GM18870 (cell line): Measurements from ENCODE around the gene LEAP2.
"Not testable (repeated sequence)": the region's sequence is repeated elsewhere in the genome, so short reads cannot be mapped to it uniquely, and the experiment has no call there.

Source experiments
- ATAC-seq: cut with Tn5 transposase; IDR thresholded peaks from one replicate; pipeline ENCODE4 v1.9.1; 2021; ENCODE audit warnings: moderate library complexity; ENCODE audit not compliant: unreplicated experiment

LEAP2 gene

DNA sequence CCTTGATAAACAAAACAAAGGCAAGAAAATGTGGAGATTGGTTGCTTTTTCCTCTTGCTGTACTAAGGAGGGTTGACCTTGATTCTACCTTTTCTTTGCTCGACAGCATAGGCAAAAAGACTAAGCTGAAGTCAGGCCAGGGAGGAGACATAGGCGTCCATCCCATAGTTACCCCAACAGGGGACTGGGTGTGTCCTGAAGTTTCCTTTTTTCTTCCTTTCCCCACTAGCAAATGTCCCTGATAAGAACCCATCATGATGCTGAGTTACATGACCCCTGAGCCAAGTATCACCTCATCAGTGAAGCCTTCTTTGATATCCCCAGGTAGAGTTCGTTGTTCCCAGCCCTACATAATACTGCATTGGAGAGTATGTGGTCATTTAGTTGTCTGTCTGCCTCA, 33.2 kb upstream of the LEAP2 start:
- ATAC-seq, result no peak

DNA sequence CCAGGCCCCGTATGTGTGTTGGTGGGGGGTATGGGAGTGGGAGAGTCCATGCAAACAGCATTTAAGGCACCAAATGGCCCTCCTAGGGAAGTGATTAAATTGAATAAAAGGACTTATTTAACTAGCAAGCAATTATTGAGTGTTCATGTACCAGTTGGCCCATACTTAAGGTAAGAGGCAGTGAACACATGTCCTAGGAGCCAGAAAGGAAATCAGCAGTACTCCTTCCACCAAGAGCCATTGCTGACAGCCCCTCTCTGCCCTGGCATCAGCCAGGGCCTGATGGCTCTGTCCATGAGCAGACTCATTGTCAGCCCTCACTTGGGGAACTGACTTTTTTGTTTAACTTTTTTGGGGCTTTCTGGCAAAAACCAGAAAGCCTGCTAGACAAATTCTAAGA, 32.6 kb upstream of the LEAP2 start:
- ATAC-seq, result no peak

DNA sequence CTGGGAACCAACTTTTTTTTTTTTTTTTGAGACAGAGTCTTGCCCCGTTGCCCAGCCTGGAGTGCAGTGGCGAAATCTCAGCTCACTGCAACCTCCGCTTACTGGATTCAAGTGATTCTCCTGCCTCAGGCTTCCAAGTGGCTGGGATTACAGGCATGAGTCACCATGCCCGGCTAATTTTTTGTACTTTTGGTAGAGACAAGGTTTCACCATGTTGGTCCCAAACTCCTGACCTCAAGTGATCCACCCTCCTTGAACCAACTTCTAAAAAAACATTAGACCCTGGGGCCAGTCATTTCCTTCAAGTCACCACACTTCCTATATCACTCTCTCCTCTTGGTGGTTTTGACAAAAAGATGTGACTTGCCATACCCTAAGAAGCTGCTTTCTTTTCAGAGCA, 32.2 kb upstream of the LEAP2 start:
- no peak for ATAC-seq

DNA sequence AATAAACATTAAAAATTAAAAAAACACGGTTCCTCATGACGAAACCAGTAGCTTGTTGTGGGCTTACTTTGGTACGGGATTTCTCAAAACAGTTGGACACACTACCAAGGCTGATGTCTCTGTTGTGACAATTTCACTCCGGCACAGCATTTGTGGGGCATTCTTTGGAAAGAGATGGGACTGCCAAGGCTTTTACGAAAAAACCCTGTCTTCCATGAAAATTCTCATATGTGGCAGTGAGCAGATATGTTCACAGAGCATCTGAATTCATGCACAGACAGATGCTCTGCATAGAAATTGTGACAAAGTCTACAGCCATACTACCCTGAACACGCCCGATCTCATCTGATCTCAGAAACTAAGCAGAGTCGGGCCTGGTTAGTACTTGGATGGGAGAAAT, 25.2 kb upstream of the LEAP2 start:
- no peak for ATAC-seq

DNA sequence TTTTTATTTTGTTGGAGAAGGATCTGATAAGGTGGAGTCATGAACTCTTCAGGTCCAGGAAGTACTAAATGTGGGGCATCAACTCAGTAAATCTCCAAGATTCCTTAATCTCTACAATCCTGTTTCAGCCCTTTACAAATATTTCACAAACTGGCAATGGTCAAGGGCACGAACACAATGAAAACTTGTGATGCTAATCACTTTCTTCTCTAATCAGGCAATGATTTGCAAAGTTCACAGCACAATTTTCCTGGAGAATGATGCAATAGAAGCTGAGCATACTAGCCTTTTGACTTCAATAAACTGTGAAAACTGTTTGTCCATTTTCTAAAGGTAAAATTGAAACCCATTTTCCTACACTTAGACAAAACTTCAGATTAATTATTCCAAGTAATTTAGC, 24.1 kb upstream of the LEAP2 start:
- ATAC-seq, result no peak

DNA sequence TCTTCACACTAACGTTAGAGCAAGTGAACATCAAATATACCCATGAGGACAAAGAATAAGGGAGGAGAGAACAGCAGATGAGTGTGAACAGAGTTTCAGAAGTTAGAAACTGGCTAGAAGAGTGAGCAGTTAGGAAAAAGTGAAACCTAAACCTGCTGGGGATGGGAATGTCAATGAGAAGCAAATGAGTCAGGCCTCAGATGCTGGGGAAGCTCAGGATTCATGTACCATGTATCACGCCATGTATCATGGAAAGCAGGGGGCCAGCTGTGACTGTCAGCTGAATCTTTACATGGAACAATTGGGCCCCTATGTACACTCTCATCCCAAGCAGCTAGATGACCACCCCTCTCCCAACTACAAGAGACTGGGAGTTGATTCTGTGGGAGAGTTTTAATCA, 23.4 kb upstream of the LEAP2 start:
- ATAC-seq, result no peak

DNA sequence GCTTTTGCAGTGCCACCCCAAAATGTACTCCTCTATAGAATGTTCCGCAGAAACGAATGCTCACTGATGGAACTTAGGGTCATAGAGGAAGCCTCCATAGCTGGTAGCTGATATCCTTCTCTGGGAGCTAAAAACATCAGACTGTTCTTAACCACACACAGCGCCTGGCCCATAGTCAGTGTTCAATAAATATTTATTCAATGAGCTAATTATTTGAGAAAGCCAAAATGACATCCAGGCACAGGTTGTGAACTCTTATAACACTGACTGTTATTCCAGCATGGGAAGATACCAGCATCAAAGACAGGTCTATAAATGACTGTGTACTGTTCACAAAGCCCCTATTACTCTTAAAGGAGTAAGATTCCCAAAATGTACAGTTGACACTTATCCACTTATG, 20.1 kb upstream of the LEAP2 start:
- no peak for ATAC-seq

DNA sequence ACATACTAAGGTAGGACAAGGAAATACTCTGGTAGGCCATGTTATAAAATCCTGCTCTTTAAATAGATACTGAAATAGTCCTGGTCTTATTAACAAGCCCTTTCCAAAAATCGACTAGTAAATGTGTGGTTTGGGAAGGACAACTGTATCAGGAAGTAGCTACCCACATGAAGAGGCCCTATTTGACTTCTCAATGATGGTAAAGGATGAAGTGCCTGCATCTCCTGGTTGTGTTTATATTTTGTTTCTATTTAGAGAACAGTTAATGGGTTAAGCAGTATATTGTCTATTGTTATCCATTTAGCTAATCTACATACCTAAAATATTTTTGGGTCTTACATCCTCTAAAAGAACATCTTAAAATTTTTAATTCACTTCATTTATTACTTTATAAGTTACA, 19.7 kb upstream of the LEAP2 start:
- ATAC-seq, result no peak

DNA sequence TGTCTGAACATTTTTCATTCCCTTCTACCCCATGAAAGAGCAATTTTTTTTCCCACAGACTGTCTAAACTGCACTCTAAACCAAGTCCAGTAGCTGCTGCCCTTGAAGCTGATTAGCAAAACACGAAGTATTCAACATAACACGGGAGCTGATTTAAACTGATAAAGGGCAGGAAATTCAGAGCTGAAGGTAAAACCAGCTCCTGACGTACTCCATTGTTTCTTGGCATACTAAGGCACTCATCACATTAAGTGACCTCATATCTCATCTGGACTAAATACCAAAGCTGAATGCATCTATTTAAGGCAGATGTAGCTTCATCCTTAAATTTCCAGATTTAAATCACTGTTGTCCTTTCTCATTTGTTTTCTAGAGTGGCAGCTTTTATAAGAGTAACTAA, 19.2 kb upstream of the LEAP2 start:
- ATAC-seq, result no peak

DNA sequence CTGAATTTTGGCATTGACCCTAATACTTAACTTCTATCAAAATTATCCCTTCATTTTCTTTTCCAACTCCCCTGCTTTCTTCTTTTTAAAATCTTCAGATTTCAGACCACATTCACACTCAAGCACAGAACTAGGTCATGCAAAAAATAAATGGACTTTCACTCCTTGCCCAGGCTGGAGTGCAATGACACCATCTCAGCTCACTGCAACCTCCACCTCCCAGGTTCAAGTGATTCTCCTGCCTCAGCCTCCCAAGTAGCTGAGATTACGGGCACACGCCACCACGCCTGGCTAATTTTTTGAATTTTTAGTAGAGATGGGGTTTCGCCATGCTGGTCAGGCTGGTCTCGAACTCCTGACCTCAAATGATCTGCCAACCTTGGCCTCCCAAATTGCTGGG, 18.5 kb upstream of the LEAP2 start:
- not testable (repeated sequence) for ATAC-seq

DNA sequence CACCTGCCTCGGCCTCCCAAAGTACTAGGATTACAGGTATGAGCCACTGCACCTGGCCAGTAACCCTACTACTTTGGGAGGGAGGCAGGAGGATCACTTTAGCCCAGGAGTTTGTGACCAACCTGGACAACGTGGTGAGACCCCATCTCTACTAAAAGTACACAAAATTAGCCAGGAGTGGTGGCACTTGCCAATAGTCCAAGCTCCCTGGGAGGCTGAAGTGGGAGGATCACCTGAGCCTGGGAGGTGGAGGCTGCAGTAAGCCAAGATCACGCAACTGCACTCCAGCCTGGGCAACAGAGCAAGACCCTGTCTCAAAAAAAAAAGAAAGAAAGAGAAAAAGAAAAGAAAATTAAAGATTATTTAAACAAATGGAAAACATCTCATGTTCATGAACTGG, 17.5 kb upstream of the LEAP2 start:
- no peak for ATAC-seq

DNA sequence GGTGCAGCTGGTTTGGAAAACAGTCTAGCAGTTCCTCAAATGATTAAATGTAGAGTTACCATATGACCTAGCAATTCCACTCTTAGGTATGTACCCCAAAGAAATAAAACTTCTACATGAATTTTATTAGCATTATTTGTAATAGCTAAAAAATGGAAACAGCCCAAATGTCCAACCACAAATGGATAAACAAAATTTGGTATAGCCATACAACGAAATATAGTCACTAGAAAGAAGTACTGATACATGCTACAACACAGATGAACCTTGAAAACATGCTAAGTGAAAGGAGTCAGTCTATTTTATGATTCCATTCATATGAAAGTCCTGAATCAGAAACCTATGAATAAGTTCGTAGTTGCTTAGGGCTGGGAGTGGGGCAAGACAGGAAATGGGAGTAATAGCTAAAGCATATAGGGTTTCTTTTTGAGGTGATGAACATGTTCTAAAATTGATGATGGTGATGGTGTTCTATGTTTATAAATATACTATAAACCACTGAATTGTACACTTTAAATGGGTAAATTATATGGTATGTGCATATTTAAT, 13.5 kb upstream of the LEAP2 start:
- ATAC-seq, result no peak

DNA sequence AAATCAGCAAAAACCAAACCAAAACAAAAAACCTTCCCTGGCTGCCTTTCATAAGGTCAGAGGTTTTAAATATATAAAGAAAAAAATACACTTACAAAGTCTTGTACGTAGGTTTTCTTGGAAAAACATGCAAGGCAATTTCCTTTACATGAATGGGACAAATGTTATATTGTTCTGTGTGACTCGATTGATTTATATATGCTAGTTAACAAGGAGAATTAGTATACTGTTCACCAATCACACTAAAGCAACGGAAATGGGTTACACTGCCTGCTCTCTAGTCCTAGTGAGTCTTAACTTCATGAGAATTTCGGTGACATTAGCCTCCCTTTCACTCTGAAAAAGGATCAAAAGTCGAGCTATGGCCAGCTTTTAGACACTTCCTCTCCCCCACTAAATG, 12.7 kb upstream of the LEAP2 start:
- ATAC-seq, result no peak

DNA sequence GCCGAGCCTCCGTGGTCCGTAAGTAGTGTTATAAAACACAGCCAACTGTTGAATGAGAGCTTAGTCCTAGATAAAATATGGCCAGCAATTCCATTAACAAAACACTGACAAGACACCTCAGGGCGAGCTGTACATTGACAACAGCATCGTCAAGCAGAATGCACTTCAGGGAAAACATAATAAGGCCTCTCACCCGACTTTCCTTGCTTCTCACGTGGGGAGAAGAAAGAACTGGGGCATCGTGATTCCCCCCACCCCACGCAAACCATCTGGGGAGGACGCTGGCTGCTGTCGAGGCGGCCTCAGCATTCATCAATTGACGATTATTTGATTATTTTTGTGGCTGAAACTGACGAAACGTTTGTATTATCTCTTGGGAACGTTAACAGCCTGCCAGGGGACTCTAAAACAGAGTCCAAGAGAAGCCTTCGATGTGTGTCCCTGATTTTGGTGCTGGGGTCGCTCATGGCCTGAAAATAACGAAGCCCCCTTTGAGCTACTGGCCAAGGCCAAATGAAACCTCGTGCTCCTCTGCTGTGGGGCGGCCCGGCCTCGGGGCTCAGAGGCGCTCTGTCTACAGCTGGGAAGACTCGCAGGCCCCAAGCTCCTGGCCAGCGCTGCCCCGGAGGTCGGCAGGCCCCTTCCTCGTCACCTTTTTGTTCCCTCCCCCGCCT, 7.7 kb upstream of the LEAP2 start:
- peak; percentile 6 for ATAC-seq

DNA sequence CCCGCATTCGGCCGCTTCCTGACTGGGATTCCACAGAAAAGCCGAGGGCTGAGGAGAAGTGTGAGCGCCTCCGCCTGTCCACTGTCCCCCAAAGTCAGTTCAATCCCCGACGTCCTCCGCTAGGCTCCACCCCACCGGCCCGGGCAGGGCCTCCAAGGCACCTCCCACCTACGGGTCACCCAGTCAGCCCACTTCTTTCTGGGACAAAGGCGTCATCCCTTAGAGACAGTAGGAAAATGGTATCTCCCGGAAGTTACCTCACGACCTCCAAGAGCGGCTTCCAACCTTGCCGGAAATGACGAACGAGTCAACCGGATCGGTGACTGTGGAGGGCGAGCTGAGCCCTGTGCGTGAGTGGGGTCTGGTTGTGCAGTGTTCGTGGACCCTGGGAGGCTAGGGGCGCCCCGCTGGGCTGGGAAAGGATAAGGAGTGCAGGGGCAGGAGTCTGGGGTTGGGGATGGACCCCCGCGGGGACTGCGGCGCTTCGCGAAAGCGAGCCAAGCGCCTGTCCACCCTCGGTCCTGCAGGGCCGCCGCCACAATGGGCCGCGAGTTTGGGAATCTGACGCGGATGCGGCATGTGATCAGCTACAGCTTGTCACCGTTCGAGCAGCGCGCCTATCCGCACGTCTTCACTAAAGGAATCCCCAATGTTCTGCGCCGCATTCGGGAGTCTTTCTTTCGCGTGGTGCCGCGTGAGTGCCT, 7.0 kb upstream of the LEAP2 start, which contains the start of the genes GDF9 and UQCRQ:
Gene GDF9, minus strand, starts transcription at position 128 of the 704 bp plus-strand sequence. CDS start 1,936 bp downstream, outside the sequence.
Gene UQCRQ, plus strand, starts transcription at position 301 of the 704 bp plus-strand sequence. Its CDS starts 240 bp downstream, at position 541.
- peak; percentile 98 for ATAC-seq

DNA sequence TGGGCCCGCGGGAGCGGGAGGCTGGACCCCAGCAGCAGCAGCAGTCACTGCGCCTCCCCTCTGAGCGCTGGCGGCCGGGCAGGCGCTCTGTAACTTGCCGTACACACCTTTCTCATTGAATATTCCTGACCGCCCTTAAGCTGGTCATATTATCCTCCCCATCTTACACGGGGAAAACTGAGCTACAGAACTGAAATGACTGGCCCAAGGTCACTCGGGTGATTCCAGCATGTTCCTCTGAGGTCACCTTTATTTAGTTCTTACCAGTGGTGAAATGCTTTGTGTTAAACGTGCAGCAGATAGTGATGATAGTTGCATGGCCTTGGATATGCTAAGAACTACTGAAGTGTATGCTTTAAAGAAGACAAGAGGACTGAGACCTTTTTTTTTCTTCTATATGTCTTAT, 6.4 kb upstream of the LEAP2 start:
- ATAC-seq, result peak; percentile 0

DNA sequence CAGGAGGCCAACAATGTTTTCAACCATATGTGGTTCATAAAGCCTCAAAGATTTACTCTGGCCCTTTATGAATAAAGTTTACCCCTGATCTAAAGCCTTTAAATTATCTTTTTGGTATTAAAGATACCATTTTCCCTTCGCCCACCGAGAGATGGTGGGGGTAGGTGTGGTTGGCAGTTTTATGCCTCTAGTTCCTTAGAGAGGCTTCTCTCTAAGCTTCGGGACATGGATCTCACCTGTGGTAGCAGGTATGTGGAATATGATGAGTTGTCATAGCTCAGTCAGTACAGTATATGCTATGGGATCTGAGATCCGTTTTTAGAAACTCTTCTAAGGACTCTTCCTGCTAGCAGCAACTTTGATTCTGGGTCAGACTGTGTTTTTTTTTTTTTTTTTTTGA, 4.7 kb upstream of the LEAP2 start:
- no peak for ATAC-seq

DNA sequence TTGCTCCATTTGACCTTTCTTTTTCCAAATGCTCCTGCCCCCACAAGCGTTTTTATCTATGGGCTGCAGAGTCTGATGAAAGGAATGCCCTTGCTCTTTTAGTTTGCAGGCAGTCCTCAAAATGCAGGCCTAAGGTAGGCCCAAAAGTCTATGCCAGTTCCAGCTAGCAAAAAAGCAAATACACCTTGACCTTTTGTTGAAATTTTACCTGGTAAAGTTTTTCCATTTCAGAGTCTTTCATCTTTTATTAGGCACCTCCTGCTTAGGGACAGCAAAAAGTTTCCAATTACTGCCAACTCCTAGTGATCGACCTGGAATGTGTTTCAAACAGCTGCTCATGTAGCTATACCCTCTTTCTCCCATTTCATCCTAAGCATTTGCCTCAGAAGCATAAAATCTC, 2.7 kb upstream of the LEAP2 start:
- ATAC-seq, result no peak

DNA sequence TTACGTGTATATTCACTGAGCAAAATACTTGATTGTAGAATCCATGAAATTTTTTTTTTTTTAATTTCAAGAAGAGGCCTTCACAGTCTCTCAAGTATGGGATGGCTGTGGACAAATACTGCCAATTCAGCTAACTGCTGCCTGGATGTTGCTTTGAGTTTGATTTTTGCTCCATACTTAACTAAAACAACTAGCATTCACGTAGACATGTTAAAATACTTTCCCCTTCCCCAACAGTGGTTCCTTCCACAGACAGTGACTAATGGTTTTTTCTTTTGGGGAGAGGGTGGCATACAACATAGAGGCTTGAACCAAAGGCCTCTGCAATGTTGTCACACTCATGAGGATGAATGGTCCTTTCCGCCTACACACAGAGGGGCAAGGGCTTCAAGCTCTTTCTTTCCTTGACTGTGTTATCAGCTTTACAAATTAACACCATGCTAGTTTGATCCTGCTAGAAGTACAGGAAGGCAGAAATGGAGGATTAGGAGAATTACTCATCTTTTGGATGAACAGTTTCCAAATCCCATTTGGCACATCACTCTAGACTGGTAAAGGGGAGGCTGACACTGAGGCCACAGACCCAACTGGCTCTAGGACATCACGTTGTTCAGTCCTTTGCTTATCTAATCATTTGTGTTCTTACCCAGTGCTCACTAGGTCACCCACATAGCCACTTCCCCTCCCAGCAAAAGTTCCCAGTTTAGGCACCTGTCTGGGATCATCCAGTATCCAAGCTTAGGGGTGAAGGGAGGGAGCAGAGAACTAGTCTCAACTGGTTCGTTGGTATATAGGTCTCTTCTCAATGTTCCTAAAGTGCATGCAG, 1.8 kb upstream of the LEAP2 start:
- no peak for ATAC-seq

DNA sequence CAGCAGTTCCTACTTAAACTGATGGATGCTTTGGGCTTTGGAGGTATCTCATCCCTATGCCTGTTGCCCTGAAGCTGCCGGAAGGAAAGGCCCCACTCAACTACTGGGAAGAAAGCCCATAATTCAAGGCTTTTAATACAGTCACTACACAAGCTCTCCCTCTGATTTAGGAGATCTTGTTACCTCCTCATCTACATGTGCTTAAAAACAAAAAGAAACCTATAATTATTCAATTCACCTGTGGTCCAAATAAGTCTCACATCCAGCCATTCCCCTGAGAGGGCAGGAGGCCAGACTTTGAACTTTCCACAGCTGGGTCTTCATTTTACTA, 715 bp upstream of the LEAP2 start:
- no peak for ATAC-seq

DNA sequence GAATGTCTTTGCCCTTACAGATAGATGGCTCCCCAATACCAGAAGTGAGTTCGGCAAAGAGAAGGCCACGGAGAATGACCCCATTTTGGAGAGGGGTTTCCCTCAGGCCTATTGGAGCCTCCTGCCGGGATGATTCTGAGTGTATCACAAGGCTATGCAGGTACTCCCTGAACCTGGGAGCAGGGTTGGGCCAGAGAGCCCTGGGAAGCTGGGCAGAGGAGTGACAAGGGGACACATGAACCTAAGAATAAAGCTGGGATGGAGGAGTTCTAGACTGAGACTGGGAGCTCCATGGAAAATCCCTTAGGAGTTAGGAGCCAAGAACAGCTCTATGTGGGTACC, 433 bp downstream of the LEAP2 start:
- no peak for ATAC-seq
